ENCODE measurements around the gene TCF7L1.

Gene TCF7L1

DNA sequence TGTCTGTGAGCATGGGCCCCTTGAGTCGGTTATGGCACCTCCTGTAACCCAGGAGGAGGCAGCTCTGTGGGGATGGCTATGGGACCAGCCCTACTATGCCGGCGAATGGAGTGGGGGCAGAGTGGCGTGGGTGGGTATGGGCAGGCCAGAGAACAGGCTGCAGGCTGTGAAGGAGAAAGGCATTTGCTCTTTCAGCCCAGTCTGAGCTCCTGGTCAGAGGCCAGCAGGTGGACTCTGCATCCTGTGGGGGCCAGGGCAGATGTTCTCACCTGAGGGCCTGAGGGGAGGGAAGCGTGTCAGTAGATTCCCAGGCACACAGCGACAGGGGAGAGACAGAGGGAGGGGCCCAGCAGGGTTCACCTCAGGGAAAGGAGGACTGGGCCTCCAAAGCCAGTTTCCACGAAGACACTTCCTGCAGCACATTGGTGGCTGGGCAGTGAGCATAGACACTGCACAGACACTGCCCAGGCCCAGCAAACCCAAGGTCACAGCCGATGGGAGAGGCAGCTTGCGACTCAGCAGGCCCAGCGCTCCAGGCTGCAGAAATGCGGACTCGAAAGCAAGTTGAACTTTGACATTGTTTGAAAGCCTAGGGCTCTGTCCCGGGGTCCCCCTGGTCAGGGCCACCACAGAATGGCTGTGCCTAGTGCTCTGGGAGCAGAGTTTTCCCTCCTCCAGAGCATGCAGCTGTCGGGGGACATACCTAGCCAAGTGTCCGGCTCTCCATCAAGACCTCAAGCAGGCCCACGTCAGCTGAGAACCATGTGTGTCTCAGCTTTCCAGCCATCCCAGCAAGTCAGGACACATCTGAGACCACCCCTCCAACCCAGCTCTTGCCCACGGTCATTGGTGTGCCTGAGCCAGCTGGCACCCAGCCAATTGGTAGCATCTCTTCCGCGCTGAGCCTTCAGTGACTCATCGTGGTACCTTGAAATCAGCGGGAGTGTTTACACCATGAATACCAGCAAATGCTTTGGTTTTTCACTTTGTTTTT, 140.8 kb downstream of the TCF7L1 start:
- Mint-ChIP-seq H3K27me3 (ENCODE audit: low read depth) (no peaks in the 10 kb centered on the region), H3K4me1 (peaks cover 80% of the 10 kb centered on the region), H3K36me3 (ENCODE audit: low read depth) (no peaks in the 10 kb centered on the region), H3K4me3 (peak overlapping the region in 1 of 3 experiments; percentile 28), H3K9me3 (no peaks in the 10 kb centered on the region), H3K27ac (peak overlapping the region; percentile 66 to 95 (median 84))
- TF ChIP-seq CTCF (IDR thresholded peaks at IDR 0.05; ENCODE audit: unreplicated experiment in 3 of 3), result no peak

- H3K4me1 Mint-ChIP-seq, result peaks cover 84% of the 10 kb centered on the region
- no peaks in the 10 kb centered on the region for H3K9me3 Mint-ChIP-seq
- no peak for TF ChIP-seq CTCF (IDR thresholded peaks at IDR 0.05; ENCODE audit: unreplicated experiment in 3 of 3)
- H3K27ac Mint-ChIP-seq, result peak overlapping the region; percentile 91 to 95 (median 95)
- H3K4me3 Mint-ChIP-seq, result peak overlapping the region in 2 of 3 experiments; percentile 50 to 59
- no peaks in the 10 kb centered on the region for H3K36me3 Mint-ChIP-seq (ENCODE audit: low read depth)
- no peaks in the 10 kb centered on the region for H3K27me3 Mint-ChIP-seq (ENCODE audit: low read depth)
These were observed 142.9 kb downstream of the TCF7L1 start for GRCh38 chr2:85275984-85276540.

- Mint-ChIP-seq H3K36me3 (ENCODE audit: low read depth) (no peaks in the 10 kb centered on the region), H3K9me3 (no peaks in the 10 kb centered on the region), H3K27ac (peak overlapping the region; percentile 91 to 95 (median 95)), H3K27me3 (ENCODE audit: low read depth) (no peaks in the 10 kb centered on the region), H3K4me3 (peak overlapping the region; percentile 50 to 59 (median 54)), H3K4me1 (peaks cover 80% of the 10 kb centered on the region)
- TF ChIP-seq CTCF (IDR thresholded peaks at IDR 0.05; ENCODE audit: unreplicated experiment in 3 of 3), result no peak
These were observed 143.5 kb downstream of the TCF7L1 start for GRCh38 chr2:85276571-85277118.

GRCh38 chr2:85277416-85278158, 144.4 kb downstream of the TCF7L1 start:
- Mint-ChIP-seq H3K9me3 (no peaks in the 10 kb centered on the region), H3K27me3 (ENCODE audit: low read depth) (no peaks in the 10 kb centered on the region), H3K36me3 (ENCODE audit: low read depth) (peaks cover 2% of the 10 kb centered on the region), H3K4me1 (peaks cover 82% of the 10 kb centered on the region), H3K4me3 (peak overlapping the region; percentile 67 to 76 (median 71)), H3K27ac (peak overlapping the region; percentile 91 to 95 (median 95))
- no peak for TF ChIP-seq CTCF (IDR thresholded peaks at IDR 0.05; ENCODE audit: unreplicated experiment in 3 of 3)

DNA sequence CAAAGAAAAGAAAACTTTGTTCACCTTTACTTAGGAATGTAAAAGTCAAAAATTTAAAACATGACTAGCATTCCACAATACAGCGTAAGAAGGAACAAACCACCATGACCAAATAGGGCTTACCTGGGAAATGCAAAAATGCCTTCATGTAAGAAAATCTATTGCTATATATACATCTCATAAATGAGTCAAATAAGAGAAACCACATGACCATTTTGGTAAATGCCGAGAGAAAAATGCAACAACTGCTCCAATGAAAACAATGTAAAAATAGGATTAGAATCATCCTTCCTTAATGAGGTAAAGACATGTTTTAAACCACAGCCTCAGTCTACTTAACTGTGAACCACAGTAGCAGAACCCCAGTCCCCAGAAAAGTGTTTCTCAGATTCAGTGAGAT, 145.2 kb downstream of the TCF7L1 start:
- Mint-ChIP-seq H3K9me3 (no peaks in the 10 kb centered on the region), H3K4me1 (peaks cover 77% of the 10 kb centered on the region), H3K27ac (peak overlapping the region; percentile 91 to 95 (median 95)), H3K36me3 (ENCODE audit: low read depth) (peaks cover 8% of the 10 kb centered on the region), H3K4me3 (peak overlapping the region; percentile 67 to 76 (median 71)), H3K27me3 (ENCODE audit: low read depth) (no peaks in the 10 kb centered on the region)
- no peak for TF ChIP-seq CTCF (IDR thresholded peaks at IDR 0.05; ENCODE audit: unreplicated experiment in 3 of 3)

All from nephron (organoid).